ENCODE data around the gene DCP1A. TPM values are rescaled to one million over a fixed set of nuclear protein-coding genes. Genes with fewer than 3 reads are reported as not detected.
"Not testable (repeated sequence)": the region's sequence is repeated elsewhere in the genome, so short reads cannot be mapped to it uniquely, and the experiment has no call there.

Gene DCP1A
- total RNA-seq, 1 donor from 2014 or later = 15.6 TPM

GRCh38 chr3:53377794-53378193 is 30.5 kb upstream of the DCP1A start:
- Histone ChIP-seq H3K4me3 (ENCODE audit: low read depth, low read length) (no peak overlapping the region), H3K27me3 (ENCODE audit: control insufficient read depth, insufficient read depth, low read length) (no peaks in the 10 kb centered on the region), H3K36me3 (ENCODE audit: control insufficient read depth, insufficient read depth, low read length) (no peaks in the 10 kb centered on the region)
- no peak for DNase-seq (ENCODE audit: low read depth)
- TF ChIP-seq CTCF (IDR thresholded peaks at IDR 0.05; ENCODE audit: insufficient read depth, low read length, poor library complexity, severe bottlenecking) = no peak

- Histone ChIP-seq H3K4me3 (ENCODE audit: low read depth, low read length) (no peak overlapping the region), H3K36me3 (ENCODE audit: control insufficient read depth, insufficient read depth, low read length) (no peaks in the 10 kb centered on the region), H3K27me3 (ENCODE audit: control insufficient read depth, insufficient read depth, low read length) (no peaks in the 10 kb centered on the region)
- TF ChIP-seq CTCF (IDR thresholded peaks at IDR 0.05; ENCODE audit: insufficient read depth, low read length, poor library complexity, severe bottlenecking) = no peak
- DNase-seq (ENCODE audit: low read depth) = no peak
Measured at GRCh38 chr3:53376679-53377078, 29.3 kb upstream of the DCP1A start.

- no peak overlapping the region for H3K4me3 ChIP-seq (ENCODE audit: low read depth, low read length)
- H3K27me3 ChIP-seq (ENCODE audit: control insufficient read depth, insufficient read depth, low read length) = no peaks in the 10 kb centered on the region
- TF ChIP-seq CTCF (IDR thresholded peaks at IDR 0.05; ENCODE audit: insufficient read depth, low read length, poor library complexity, severe bottlenecking) = peak; percentile 85
- no peaks in the 10 kb centered on the region for H3K36me3 ChIP-seq (ENCODE audit: control insufficient read depth, insufficient read depth, low read length)
- no peak for DNase-seq (ENCODE audit: low read depth)
Measured at GRCh38 chr3:53375019-53375418, 27.7 kb upstream of the DCP1A start.

GRCh38 chr3:53370719-53371118 is 23.4 kb upstream of the DCP1A start:
- not testable (repeated sequence) for DNase-seq (ENCODE audit: low read depth); H3K4me3 ChIP-seq (ENCODE audit: low read depth, low read length); H3K27me3 ChIP-seq (ENCODE audit: control insufficient read depth, insufficient read depth, low read length); H3K36me3 ChIP-seq (ENCODE audit: control insufficient read depth, insufficient read depth, low read length)

- no peaks in the 10 kb centered on the region for H3K27me3 ChIP-seq (ENCODE audit: control insufficient read depth, insufficient read depth, low read length)
- H3K4me3 ChIP-seq (ENCODE audit: low read depth, low read length) = no peak overlapping the region
- DNase-seq (ENCODE audit: low read depth) = no peak
- no peaks in the 10 kb centered on the region for H3K36me3 ChIP-seq (ENCODE audit: control insufficient read depth, insufficient read depth, low read length)
- TF ChIP-seq CTCF (IDR thresholded peaks at IDR 0.05; ENCODE audit: insufficient read depth, low read length, poor library complexity, severe bottlenecking) = no peak
Measured at GRCh38 chr3:53361852-53362251, 14.5 kb upstream of the DCP1A start.

GRCh38 chr3:53357458-53357857 is 10.1 kb upstream of the DCP1A start:
- Histone ChIP-seq H3K4me3 (ENCODE audit: low read depth, low read length) (no peak overlapping the region), H3K36me3 (ENCODE audit: control insufficient read depth, insufficient read depth, low read length) (no peaks in the 10 kb centered on the region), H3K27me3 (ENCODE audit: control insufficient read depth, insufficient read depth, low read length) (no peaks in the 10 kb centered on the region)
- TF ChIP-seq CTCF (IDR thresholded peaks at IDR 0.05; ENCODE audit: insufficient read depth, low read length, poor library complexity, severe bottlenecking) = no peak
- DNase-seq (ENCODE audit: low read depth) = no peak

All from kidney epithelial cell (primary cell).